Ishikawa (cell line): Measurements from ENCODE around the gene MYO1E.

Source experiments
- CEBPB ChIP-seq: IDR thresholded peaks from 2 replicates; pipeline ENCODE4 v1.6.1; 2012
- CREB1 ChIP-seq: IDR thresholded peaks from 2 replicates; pipeline ENCODE4 v1.6.1; 2012; ENCODE audit warnings: low read depth
- EGR1 ChIP-seq: IDR thresholded peaks from 2 replicates; pipeline ENCODE4 v1.6.1; 2012
- EP300 ChIP-seq: IDR thresholded peaks from 2 replicates; pipeline ENCODE4 v1.6.1; 2012; ENCODE audit warnings: borderline replicate concordance
- RAD21 ChIP-seq: IDR thresholded peaks from 2 replicates; pipeline ENCODE4 v1.6.1; 2012; ENCODE audit warnings: low read depth
- TAF1 ChIP-seq: IDR thresholded peaks from 2 replicates; pipeline ENCODE4 v1.6.1; 2012; ENCODE audit warnings: low read depth, mild to moderate bottlenecking
- YY1 ChIP-seq: IDR thresholded peaks from 2 replicates; pipeline ENCODE4 v1.6.1; 2012; ENCODE audit warnings: low read depth
- ZBTB7A ChIP-seq: IDR thresholded peaks from 2 replicates; pipeline ENCODE4 v1.6.1; 2012; ENCODE audit warnings: low read depth
- TF ChIP-seq, protein P1 (sequence below): IDR thresholded peaks from 2 replicates; pipeline ENCODE4 v1.6.1; 2012
- TF ChIP-seq, protein P2 (sequence below): IDR thresholded peaks from 2 replicates; pipeline ENCODE4 v1.6.1; 2012
- TF ChIP-seq, protein P3 (sequence below): IDR thresholded peaks from 2 replicates; pipeline ENCODE4 v1.6.1; 2012; ENCODE audit warnings: low read depth, mild to moderate bottlenecking

DNA sequence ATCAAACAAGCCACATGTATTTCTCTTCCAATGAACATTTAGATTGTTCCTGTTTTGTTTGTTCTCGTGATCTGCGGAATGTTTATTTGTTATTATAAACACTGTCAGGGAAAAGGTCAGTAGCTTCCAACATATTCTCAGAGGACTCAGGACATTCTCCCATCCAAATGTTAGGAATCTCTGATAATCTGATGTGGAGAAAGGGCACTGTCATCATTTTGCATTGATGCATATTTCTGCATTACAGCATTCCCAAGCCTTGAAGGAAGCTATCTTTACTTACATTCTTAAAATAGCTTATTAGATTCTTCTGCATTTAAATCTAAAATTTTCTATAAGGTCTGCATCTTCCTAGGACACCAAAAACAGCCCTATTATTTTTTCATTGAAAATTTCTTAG lies 10.3 kb downstream of the MYO1E start:
- no peak for TF ChIP-seq EP300
- TF ChIP-seq EGR1, result no peak
- TF ChIP-seq, protein P1, sequence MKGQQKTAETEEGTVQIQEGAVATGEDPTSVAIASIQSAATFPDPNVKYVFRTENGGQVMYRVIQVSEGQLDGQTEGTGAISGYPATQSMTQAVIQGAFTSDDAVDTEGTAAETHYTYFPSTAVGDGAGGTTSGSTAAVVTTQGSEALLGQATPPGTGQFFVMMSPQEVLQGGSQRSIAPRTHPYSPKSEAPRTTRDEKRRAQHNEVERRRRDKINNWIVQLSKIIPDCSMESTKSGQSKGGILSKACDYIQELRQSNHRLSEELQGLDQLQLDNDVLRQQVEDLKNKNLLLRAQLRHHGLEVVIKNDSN, result no peak
- TF ChIP-seq CEBPB, result no peak
- TF ChIP-seq, protein P2, sequence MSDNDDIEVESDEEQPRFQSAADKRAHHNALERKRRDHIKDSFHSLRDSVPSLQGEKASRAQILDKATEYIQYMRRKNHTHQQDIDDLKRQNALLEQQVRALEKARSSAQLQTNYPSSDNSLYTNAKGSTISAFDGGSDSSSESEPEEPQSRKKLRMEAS, result no peak
- TF ChIP-seq, protein P3, sequence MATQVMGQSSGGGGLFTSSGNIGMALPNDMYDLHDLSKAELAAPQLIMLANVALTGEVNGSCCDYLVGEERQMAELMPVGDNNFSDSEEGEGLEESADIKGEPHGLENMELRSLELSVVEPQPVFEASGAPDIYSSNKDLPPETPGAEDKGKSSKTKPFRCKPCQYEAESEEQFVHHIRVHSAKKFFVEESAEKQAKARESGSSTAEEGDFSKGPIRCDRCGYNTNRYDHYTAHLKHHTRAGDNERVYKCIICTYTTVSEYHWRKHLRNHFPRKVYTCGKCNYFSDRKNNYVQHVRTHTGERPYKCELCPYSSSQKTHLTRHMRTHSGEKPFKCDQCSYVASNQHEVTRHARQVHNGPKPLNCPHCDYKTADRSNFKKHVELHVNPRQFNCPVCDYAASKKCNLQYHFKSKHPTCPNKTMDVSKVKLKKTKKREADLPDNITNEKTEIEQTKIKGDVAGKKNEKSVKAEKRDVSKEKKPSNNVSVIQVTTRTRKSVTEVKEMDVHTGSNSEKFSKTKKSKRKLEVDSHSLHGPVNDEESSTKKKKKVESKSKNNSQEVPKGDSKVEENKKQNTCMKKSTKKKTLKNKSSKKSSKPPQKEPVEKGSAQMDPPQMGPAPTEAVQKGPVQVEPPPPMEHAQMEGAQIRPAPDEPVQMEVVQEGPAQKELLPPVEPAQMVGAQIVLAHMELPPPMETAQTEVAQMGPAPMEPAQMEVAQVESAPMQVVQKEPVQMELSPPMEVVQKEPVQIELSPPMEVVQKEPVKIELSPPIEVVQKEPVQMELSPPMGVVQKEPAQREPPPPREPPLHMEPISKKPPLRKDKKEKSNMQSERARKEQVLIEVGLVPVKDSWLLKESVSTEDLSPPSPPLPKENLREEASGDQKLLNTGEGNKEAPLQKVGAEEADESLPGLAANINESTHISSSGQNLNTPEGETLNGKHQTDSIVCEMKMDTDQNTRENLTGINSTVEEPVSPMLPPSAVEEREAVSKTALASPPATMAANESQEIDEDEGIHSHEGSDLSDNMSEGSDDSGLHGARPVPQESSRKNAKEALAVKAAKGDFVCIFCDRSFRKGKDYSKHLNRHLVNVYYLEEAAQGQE, result no peak
- TF ChIP-seq YY1, result no peak
- TF ChIP-seq RAD21, result no peak
- no peak for TF ChIP-seq CREB1
- no peak for TF ChIP-seq TAF1
- TF ChIP-seq ZBTB7A, result no peak
